KMS-11 (cell line): ENCODE data around the gene CSNK1G3.

ENCODE experiments used
- H2AFZ ChIP-seq: fragments of 200-600 bp; sonication (generic); 2 replicates; pipeline ENCODE4 v1.6.1; 2016; ENCODE audit warnings: antibody characterized with exemption, mixed run types, low read depth
- H3K27ac ChIP-seq: fragments of 200-600 bp; sonication (generic); 2 replicates; pipeline ENCODE4 v1.6.1; 2016; ENCODE audit warnings: mild to moderate bottlenecking, mixed run types
- H3K27me3 ChIP-seq: fragments of 200-600 bp; sonication (generic); 2 replicates; pipeline ENCODE4 v1.6.1; 2017; ENCODE audit warnings: mild to moderate bottlenecking, low read depth, mixed run types, moderate library complexity; ENCODE audit not compliant: insufficient read depth
- H3K36me3 ChIP-seq: fragments of 200-600 bp; sonication (generic); 2 replicates; pipeline ENCODE4 v1.6.1; 2017; ENCODE audit warnings: mild to moderate bottlenecking, mixed run types; ENCODE audit not compliant: insufficient read depth
- H3K4me1 ChIP-seq: fragments of 200-600 bp; sonication (generic); 2 replicates; pipeline ENCODE4 v1.6.1; 2016; ENCODE audit warnings: mild to moderate bottlenecking, low read depth, mixed run types; ENCODE audit not compliant: poor library complexity, severe bottlenecking
- H3K4me2 ChIP-seq: fragments of 200-600 bp; sonication (generic); 2 replicates; pipeline ENCODE4 v1.7.0; 2016; ENCODE audit warnings: mild to moderate bottlenecking, mixed run types
- H3K4me3 ChIP-seq: fragments of 200-600 bp; sonication (generic); IDR thresholded peaks from 2 replicates; pipeline ENCODE4 v1.6.1; 2017; ENCODE audit warnings: low read depth, low read length, mixed read lengths; ENCODE audit not compliant: insufficient read depth
- H3K79me2 ChIP-seq: fragments of 200-600 bp; sonication (generic); 2 replicates; pipeline ENCODE4 v1.6.1; 2016; ENCODE audit warnings: low read depth, mixed run types; ENCODE audit not compliant: insufficient read depth
- H3K9ac ChIP-seq: fragments of 200-600 bp; sonication (generic); 2 replicates; pipeline ENCODE4 v1.6.1; 2016; ENCODE audit warnings: mild to moderate bottlenecking, mixed run types
- H4K20me1 ChIP-seq: fragments of 200-600 bp; sonication (generic); 2 replicates; pipeline ENCODE4 v1.6.1; 2016; ENCODE audit warnings: mild to moderate bottlenecking, mixed run types; ENCODE audit not compliant: insufficient read depth
- TF ChIP-seq, protein P1 (sequence below): fragments of 200-600 bp; sonication (generic); conservative IDR thresholded peaks from 2 replicates; pipeline ENCODE4 v1.6.1; 2017; ENCODE audit warnings: low read depth, mild to moderate bottlenecking, antibody characterized with exemption, low read length, moderate library complexity, mixed read lengths

Gene CSNK1G3

DNA sequence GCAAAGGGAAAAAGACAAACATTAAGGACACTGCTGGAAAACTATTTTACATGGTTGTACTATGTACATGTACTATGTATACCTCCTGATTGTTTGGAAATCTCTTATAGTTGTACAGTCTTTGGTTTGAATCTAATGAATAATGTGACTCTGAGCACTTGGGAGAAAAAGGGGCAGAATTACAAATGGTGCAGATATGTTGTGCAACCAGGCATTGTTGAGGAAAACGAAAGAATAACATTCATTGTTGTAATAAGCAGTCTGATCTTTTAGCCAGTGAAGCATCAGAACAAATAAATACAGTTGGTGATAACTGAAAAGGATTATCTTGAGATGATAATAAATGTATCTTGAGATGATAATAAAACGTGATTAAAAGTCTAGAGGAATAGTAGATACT, 87.2 kb downstream of the CSNK1G3 start:
- Histone ChIP-seq H3K4me3 (no peak overlapping the region), H3K79me2 (no peaks in the 10 kb centered on the region), H3K4me1 (no peaks in the 10 kb centered on the region), H3K9ac (no peak overlapping the region), H3K27me3 (no peaks in the 10 kb centered on the region), H2AFZ (no peak overlapping the region), H3K27ac (no peak overlapping the region), H3K36me3 (no peaks in the 10 kb centered on the region; the same call in 1 of the 2 replicates), H4K20me1 (no peaks in the 10 kb centered on the region), H3K4me2 (no peak overlapping the region)
- TF ChIP-seq, protein P1, sequence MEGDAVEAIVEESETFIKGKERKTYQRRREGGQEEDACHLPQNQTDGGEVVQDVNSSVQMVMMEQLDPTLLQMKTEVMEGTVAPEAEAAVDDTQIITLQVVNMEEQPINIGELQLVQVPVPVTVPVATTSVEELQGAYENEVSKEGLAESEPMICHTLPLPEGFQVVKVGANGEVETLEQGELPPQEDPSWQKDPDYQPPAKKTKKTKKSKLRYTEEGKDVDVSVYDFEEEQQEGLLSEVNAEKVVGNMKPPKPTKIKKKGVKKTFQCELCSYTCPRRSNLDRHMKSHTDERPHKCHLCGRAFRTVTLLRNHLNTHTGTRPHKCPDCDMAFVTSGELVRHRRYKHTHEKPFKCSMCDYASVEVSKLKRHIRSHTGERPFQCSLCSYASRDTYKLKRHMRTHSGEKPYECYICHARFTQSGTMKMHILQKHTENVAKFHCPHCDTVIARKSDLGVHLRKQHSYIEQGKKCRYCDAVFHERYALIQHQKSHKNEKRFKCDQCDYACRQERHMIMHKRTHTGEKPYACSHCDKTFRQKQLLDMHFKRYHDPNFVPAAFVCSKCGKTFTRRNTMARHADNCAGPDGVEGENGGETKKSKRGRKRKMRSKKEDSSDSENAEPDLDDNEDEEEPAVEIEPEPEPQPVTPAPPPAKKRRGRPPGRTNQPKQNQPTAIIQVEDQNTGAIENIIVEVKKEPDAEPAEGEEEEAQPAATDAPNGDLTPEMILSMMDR: no peak

DNA sequence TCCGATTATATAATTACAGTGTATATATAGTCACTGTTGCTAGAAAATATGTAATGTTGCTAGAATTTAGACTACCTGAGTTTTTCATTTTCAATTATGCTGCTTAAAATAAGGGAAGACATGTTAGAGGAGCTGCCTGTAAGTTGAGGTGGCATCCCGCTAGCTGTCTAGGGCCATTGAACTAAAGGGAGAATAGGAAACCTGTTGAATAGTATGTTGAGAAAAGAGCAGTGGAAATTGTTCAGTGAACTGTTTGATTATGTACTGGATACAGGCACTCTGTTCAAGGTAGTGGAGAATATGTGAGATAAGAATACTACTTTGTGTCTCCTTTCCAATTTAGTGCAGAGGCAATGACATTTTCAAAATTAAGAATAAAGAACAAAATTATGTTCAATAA, 89.6 kb downstream of the CSNK1G3 start:
- H4K20me1 ChIP-seq: no peaks in the 10 kb centered on the region
- no peak overlapping the region for H2AFZ ChIP-seq
- H3K36me3 ChIP-seq: no peaks in the 10 kb centered on the region
- no peak overlapping the region for H3K9ac ChIP-seq
- TF ChIP-seq, protein P1: no peak
- no peaks in the 10 kb centered on the region for H3K79me2 ChIP-seq
- no peaks in the 10 kb centered on the region for H3K27me3 ChIP-seq
- no peak overlapping the region for H3K4me3 ChIP-seq
- H3K4me2 ChIP-seq: no peak overlapping the region
- H3K27ac ChIP-seq: no peak overlapping the region
- H3K4me1 ChIP-seq: no peaks in the 10 kb centered on the region

DNA sequence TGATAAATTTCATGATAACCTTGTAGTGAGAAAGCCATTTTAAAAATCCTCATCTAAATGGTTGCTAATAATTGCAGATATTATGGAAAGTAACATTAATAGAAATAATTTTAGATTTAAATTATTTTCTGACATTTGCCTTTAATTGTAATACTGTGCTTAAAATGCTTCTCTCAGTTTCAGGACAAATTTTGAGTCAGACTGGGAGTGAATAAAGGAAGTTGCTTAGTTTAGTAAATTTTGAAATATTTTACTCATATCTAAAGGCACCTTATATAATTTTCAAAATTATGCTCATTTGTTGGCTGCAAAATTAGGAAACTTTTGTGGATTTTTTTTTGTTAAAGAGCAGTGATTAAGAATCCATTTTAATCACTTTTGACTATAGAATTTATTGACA, 93.8 kb downstream of the CSNK1G3 start:
- Histone ChIP-seq H3K27me3 (no peaks in the 10 kb centered on the region), H4K20me1 (no peaks in the 10 kb centered on the region), H3K79me2 (no peaks in the 10 kb centered on the region), H3K9ac (no peak overlapping the region), H3K4me2 (no peak overlapping the region), H3K36me3 (no peaks in the 10 kb centered on the region), H3K4me3 (no peak overlapping the region), H3K4me1 (peaks cover 5% of the 10 kb centered on the region), H2AFZ (no peak overlapping the region), H3K27ac (no peak overlapping the region)
- TF ChIP-seq, protein P1: no peak

DNA sequence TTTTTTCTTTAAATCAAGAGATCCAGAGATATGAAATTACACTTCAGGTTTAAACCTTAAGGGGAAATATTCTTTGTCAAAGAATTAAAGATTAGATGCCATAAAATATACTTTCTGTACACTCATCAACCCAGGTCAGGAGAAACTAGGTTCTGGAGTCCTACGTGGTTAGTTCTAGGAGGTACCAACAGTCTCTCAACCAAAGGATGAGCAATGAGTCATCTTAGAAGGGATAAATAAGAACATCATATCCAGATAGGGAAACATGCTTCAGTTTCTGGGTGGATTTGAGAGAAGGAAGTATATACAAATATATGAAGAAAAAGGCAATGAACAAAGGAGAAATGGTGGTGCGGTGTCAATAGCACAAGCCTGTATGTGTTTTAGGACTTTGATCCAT, 98.2 kb downstream of the CSNK1G3 start:
- no peak overlapping the region for H3K4me3 ChIP-seq
- TF ChIP-seq, protein P1: no peak
- peaks cover 6% of the 10 kb centered on the region for H3K4me1 ChIP-seq
- H3K27me3 ChIP-seq: no peaks in the 10 kb centered on the region
- no peak overlapping the region for H3K9ac ChIP-seq
- H4K20me1 ChIP-seq: no peaks in the 10 kb centered on the region
- no peaks in the 10 kb centered on the region for H3K36me3 ChIP-seq
- no peak overlapping the region for H3K27ac ChIP-seq
- no peaks in the 10 kb centered on the region for H3K79me2 ChIP-seq
- no peak overlapping the region for H3K4me2 ChIP-seq
- no peak overlapping the region for H2AFZ ChIP-seq
